ENCODE results near the gene HCST.

GRCh38 chr19:35871611-35872010 is 30.7 kb upstream of the HCST start:
- TF ChIP-seq CTCF (IDR thresholded peaks at IDR 0.05; ENCODE audit: insufficient read depth, low read length) (no peak), POLR2AphosphoS5 (IDR thresholded peaks at IDR 0.05; ENCODE audit: low read depth) (no peak), GABPA (IDR thresholded peaks at IDR 0.05; ENCODE audit: low read depth) (no peak), REST (IDR thresholded peaks at IDR 0.05; ENCODE audit: insufficient replicate concordance, low read depth) (no peak), SPI1 (IDR thresholded peaks at IDR 0.05; ENCODE audit: borderline replicate concordance, low read depth) (no peak)

Measured in HL-60 (cell line).